Frontal cortex (tissue), 4 donors: ENCODE data around the gene ANKMY1. TPM values are rescaled to one million over a fixed set of nuclear protein-coding genes. Genes with fewer than 3 reads are reported as not detected.

Experiments
- DNase-seq, 2 donors: peaks; one replicate each; pipeline ENCODE4 v3.0.0; 2012; ENCODE audit warnings: low spot score in 2 of 2
- FAIRE-seq: peaks from 2 replicates; lab custom pipeline; 2012; peaks lifted over from hg19 to GRCh38; lab: Jason Lieb, UNC
- total RNA-seq: library from RNA; depleted of rRNA; stranded (reverse); fragments of >200 nt; gene quantifications from one replicate; pipeline ENCODE4 v1.2.3, GENCODE V29; 2014
- donor health status: control.
- donor health status: control.
- donor health status: control.

Gene ANKMY1
- total RNA-seq, 1 donor from 2014 or later: 4.9 TPM

DNA sequence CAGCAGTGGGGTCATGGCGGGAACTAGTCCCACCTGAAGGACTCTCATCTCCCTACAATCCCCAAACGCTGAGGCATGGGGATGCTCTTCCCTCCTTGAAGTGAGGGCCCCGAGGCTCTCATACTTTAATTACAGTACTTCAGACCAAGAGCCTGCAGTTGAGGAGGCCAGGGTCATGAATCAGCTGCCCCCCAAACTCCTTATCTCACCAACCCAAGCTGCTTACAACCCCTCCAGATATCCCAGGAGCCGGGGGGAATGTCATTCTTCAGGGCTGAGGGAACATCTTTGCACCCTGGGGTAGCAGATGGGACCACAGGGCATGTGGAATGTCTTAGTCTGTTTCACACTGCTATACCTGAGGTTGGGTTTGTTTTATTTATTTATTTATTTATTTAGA is 26.0 kb upstream of the ANKMY1 start:
- FAIRE-seq: no peak

DNA sequence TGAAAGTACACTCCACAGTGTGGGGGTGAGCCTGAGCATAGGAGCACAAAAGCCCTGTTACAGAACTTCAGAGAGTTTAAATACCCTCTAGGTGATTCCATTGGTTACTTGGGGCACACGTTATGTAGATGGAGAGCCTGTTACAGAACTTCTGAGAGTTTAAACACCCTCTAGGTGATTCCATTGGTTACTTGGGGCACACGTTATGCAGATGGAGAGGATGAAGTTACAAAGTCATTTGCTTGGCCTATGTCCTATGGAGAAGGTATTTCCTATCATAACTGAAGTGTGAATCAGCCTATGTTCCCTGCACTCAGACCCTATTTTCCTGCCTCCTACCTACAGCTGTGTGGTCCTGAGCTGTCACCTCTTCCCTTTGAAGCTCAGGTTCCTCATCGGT is 25.0 kb upstream of the ANKMY1 start:
- FAIRE-seq (no peak), DNase-seq (no peak)

More for the DNA sequence above, 26.0 kb upstream of the ANKMY1 start:
- no peak for DNase-seq

DNA sequence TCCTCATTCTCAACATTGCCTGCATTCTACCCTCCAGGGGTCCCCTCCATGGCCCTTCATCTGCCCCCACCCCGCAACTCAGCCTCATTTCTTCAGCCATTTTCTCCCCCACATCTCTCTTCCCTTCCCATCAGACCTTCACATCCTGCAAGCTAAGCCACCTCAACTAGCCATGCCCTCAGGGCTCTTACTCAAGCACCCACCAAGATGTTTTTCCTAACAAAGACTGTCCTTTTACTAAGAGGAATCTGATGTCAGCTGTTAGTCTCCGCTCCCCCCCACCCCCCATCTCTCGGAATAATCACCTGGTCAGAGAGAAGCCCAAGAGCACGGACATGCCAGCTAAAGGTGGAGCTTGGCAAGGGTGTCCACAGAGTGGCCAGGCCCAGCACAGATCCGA is 24.0 kb upstream of the ANKMY1 start:
- no peak for DNase-seq
- no peak for FAIRE-seq

DNA sequence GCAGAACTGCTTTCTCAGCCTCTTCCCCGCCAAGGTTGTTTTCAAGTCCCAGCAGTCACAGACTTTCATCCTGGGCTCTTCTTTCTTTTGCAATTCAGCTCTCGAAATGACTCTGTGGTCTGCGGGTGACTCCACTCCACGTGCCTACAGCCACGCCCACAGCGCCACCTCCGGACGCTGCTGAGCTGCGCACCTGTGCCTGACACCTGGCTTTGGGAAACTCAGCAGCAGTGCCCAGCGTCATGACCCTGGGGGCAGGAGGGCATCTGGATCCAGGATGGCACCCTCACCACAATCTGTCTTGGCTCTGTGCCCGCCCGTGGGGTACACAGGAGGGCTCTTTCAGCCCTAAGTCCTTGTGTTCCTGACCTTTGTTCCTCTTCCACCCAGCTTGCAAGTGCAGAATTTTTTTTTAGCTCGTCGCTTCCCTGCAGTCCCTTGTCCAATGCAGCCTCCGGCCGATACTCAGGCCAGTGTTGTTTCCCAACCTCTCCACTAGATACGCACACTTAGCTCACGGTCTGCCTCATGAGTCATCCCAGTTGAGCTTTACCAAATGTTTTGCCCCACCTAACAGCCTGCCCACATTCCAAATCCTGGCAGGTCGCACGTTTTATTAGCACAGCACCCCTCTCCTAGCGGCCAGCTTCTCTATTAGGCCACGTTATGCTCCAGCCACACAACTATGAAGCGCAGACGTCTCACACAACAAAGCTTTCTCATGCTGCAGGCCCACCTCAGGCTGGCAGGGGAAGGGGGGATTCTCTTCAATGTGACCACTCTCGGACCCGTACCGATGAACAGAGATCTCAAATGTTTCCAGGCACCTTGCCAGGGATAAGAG is 22.2 kb upstream of the ANKMY1 start:
- no peak for FAIRE-seq
- DNase-seq: no peak

DNA sequence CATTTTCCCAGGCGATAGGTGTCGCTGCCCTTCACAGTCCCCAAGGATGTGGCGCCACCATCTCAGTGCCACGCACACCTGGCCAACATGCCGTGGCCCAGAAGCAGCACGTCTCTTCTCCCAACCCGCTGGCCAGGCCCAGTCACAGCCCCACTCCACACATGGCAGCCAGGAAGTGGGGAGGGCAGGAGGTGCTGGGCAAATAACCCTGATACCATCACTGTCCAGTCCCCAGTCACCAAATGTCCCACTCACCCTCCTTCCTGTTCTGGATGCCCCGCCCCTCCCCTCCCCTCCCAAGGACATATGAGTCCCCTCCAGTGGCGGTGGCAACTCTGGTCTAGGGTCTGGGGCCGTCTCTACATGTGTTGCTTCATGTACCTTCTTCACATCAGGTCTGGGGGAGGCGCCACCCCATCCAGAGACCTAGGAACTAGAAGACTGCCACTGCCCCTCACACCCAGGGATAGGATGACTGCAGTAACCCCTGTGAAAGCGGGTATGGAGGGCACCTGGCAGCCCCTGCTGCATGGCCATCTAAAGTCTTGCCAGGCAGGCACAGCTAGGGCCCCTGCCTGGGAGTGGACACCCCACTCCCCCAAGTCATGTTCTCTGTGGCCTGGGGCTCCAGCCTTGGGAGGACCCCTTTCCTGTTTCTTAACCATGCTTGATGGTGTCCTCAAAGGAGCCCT is 21.4 kb upstream of the ANKMY1 start:
- DNase-seq (no peak), FAIRE-seq (no peak)

DNA sequence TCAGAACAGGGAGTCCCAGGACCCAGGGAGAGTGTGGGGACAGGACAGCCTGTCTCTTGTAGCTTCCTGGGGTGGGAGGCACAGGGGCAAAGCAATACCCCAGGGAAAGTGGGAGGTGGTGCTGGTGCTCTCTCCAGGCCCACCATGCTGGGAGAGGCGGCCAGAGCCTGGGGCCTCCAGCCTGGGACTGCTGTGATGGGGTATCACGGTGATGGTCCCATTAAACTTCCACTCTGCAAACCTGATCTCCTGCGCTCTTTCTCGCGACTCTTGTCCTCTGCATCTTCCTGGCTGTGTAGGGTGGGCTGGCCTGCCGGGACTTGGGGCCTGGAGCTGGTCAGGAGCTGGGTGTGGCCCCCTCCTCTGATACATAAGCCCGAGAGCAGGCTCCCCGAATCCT is 20.7 kb upstream of the ANKMY1 start:
- FAIRE-seq (no peak), DNase-seq (no peak)

DNA sequence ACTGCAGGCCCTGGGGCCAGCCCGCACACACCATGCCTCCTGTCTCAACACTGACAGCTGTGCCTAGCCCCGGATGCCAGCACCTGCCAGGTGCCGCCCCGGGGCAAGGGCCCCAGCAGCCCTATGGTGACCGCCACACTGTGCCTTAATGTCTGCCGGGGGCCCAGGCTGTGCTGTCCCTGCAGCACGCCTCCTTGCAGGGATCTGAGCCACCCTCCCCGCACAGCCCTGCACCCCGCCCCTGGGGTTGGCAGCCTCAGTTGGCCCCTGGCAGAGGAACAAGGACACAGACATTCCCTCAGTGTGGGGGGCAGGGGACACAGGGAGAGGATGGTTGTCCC is 20.3 kb upstream of the ANKMY1 start:
- DNase-seq (no peak), FAIRE-seq (no peak)

DNA sequence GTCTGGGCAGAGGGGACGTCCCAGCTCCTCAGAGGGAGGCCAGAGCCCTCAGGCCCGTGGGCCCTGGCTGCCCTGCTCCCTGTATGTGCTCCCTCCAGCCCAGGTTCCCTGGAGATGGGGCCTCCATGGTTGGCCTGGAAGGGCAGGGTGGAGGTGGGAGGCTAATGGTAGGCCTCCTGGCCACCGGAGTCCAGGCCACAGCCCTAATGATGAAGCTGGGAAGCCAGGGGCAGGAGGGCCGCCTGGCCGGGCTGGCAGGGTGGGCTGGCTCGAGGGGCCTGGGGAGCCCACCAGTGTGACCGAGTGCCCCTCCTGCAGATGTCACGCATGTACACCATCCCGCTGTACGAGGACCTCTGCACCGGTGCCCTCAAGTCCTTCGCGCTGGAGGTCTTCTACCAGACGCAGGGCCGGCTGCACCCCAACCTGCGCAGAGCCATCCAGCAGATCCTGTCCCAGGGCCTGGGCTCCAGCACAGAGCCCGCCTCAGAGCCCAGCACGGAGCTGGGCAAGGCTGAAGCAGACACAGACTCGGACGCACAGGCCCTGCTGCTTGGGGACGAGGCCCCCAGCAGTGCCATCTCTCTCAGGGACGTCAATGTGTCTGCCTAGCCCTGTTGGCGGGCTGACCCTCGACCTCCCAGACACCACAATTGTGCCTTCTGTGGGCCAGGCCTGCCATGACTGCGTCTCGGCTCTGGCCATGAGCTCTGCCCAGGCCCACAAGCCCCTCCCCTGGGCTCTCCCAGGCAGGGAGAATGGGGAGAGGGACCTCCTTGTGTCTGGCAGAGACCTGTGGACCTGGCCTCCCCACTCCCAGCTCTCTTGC is 19.7 kb upstream of the ANKMY1 start:
- FAIRE-seq (no peak), DNase-seq (no peak)

DNA sequence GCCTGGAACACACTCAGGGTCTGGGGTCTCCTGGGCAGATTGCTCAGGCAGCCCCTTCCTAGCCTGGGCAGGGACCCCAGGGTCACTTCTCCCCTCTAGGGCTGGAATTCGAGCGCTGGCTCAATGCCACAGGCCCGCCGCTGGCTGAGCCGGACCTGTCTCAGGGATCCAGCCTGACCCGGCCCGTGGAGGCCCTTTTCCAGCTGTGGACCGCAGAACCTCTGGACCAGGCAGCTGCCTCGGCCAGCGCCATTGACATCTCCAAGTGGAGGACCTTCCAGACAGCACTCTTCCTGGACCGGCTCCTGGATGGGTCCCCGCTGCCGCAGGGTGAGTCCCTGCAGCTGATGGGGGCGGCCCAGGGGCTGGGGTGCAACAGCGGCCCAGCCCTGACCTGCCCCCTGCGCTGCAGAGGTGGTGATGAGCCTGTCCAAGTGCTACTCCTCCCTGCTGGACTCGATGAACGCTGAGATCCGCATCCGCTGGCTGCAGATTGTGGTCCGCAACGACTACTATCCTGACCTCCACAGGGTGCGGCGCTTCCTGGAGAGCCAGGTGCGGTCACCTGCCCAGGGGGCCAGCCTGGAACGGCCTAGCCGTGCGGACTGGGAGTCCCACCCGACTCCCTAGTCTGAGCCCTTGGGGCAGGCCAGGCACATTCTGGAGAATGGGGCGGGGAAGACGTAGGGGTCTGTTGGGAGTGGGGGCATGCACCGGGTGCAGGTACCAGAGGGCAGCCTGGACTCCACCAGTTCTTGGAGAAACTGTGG is 18.8 kb upstream of the ANKMY1 start:
- FAIRE-seq: no peak
- no peak for DNase-seq

DNA sequence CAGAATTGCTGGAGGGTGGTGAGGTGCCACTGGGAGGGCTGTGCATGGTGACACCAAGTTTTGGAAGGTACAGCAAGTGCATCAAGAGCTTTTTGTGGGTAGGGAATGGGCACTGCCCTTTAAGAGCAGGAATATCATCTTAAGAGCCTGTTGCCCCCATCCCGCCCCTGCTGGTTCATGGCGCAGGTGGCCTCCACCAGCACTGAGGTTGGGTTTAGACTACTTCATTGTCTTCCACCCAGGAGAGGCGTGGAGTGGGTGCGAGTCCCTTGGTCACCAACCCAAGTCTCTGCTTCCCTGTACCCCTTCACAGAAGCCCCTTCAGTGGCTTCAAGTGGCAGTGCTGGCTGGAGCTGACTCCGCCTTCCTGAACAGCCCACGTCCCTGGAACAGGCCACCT is 18.2 kb upstream of the ANKMY1 start:
- no peak for FAIRE-seq

DNA sequence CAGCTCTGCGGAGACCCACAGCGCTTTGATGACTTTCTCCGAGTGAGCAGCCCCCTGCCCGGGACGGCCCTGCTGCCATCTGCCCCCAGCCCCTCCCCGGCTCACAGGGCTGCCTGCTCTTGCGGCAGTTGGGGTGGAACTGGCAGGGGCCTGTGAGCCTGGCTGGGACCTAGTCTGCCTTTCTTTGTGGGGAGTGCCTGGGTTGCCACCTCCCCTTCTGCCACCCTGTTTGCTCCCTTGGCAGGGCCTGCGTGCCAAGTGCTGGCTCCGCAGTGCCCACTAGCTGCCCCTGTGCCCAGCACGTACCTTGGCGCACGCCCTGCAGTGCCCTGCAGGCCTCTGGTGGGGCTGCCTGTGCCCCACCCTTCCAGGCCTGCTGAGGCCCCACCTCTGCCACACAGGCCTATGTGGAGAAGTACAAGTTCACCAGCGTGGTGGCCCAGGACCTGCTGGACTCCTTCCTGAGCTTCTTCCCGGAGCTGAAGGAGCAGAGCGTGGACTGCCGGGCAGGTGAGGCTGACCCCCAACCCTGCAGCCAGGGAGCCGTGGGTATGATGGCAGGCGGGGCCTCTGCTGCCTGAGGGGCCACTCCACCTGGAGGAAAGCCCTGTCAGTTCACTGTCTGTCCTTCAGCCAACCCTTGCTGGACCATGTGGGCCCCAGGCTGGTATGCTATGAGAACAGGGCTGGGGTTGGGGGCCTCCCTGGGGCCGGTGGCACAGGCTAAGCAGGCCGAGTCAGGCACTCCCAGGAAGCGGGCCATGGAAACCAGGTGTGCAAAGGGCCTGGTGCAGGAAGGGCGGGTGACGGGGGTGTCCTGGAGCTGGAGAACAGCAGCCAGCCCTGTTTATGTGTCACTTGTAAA is 17.5 kb upstream of the ANKMY1 start:
- DNase-seq (no peak), FAIRE-seq (no peak)

More for the DNA sequence above, 18.2 kb upstream of the ANKMY1 start:
- DNase-seq: no peak

DNA sequence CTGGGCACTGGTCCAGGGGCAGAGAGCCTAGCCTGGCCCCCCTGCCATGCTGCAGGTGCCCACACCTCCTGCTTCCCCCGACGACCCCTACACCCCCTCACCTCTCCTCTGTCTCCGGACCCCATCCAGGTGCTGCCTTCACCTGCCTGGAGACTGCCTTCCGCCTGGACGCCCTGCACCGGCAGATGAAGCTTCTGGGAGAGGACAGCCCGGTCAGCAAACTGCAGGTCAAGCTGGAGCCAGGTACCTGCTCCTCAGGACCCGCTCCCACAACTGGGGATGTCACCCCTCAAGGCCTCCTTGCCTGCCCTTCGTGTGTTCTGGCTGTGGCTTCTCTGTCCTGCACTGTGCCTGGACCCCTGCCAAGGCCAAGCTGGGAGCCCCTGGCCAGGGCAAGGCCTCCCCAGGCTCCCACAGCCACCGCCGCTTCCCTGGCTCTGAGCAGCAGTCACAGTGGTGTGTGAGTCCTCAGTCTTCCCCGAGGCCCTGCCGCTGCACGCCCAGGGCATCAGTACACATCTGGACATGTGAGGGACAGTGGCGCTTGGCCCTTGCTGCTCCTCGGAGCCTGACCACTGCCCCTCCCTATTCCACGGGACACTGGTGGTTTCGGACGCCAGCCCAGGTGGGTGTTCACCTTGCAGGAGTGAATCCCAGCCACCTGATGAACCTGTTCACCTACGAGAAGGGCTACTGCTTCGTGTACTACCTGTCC is 16.8 kb upstream of the ANKMY1 start:
- DNase-seq (no peak), FAIRE-seq (no peak)

DNA sequence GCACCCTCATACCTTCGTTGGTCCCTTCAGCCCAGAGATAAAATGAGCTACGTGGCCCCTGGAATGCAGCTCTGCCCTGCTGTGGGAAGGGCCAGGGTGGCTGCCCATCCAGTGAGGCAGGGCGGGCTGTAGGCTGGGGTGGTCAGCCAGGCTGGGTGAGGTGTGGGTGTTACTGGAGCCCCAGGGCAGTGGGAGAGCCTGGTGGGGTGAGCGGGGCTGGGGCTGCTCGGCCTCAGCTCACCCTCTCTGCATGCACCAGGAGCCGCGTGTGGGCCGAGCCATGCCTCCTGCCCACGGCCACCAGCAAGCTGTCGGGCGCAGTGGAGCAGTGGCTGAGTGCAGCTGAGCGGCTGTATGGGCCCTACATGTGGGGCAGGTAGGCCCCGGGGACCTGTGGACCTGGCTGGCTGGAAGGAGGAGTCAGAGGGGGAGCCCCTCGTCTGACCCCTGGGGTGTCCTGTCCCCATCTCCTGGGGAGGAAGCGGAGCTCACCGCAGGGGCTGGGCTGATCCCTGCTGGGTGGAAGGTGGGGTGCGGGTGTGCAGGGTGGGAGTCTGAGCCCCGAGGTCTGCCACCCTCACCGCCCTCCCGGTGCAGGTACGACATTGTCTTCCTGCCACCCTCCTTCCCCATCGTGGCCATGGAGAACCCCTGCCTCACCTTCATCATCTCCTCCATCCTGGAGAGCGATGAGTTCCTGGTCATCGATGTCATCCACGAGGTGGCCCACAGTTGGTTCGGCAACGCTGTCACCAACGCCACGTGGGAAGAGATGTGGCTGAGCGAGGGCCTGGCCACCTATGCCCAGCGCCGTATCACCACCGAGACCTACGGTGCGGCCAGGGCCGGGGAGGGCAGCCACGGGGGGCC is 16.0 kb upstream of the ANKMY1 start:
- DNase-seq: no peak
- FAIRE-seq: no peak

DNA sequence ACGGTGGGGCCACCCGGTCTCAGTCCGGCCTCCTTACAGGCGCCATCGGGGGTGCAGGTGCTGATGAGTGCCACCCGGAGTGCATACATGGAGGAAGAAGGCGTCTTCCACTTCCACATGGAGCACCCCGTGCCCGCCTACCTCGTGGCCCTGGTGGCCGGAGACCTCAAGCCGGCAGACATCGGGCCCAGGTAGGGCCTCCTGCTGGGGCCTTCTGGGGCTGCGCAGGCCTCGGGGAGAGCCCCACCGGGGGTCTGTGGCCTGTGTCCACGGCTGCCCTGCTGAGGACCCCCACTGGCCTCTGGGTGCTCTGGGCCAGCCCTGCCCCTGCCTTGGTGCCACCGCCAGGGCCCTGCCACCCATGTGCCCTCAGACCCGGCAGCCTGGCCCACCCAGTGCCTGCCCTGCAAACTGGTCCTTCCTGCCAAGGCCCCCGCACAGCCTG is 15.3 kb upstream of the ANKMY1 start:
- DNase-seq: no peak
- FAIRE-seq: no peak

DNA sequence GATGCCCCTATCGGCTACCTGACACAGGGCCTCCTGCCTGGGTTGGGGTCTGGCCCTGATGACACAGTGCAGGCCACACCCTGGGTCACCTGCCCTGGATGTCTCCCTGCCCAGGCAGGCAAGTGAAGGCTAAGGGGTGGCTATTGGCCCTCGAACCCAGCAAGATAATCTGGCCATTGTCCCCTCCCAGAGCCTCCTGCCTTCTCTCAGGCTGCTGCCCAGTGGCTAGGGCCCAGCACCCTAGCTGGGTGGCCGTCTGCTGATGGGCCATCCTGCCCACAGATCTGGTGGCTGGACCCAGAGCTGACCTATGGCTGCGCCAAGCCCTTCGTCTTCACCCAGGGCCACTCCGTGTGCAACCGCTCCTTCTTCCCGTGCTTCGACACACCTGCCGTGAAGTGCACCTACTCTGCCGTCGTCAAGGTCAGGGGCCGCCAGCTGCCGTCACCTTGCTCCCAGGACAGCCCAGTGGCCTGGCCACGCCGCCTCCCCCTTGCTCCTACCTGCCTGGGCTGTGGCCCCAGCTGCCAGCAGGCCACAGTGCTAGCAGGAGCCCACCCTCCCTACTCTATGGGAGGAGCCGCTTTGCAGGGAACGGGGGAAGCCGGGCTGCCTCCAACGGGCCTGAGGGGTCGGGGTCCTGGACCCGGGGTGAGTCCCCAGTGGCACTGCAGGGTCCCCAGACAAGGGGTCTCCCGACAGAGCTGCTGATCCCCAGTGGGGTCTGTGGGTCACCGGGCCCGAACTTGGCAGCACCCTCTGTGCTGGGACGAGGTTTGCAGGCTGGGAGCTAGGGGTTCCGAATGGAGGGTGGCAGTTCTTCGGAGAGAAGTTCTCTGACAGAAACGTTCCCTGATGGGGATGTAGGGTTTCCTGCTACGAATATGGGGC is 14.6 kb upstream of the ANKMY1 start:
- FAIRE-seq: no peak
- DNase-seq: no peak

DNA sequence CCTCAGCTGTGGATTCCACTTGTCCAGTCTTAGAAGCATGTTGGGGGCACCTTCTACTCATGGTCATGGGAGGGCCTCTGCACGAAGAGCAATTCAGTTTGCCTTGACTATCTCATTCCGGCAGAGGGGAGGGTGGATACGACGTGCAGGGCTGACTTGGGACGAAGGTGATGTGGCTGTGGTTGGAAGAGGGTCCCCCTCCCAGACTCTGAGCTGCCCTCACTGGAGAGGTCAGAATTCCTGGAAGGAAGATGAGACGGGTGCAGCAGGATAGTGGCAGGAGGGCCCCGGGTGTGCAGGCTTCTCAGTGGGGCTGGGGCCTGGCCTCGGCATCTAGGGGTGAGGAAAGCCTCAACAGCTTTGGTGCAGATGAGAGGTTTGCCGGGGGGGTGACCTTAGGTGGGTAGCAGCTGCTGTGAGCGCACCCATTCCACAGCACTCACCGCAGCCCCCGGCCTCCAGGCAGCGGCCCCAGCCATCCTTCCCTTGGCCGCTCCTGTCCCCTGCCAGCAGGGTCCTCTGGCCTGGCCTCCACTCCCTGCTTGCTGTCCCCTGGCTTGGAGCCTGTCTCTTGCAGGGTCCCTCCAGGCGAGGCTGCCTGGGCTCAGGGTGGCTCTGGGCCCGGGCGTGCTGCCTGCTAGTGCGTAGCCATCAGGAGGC is 13.7 kb upstream of the ANKMY1 start:
- no peak for DNase-seq

More for the DNA sequence above, 13.7 kb upstream of the ANKMY1 start:
- FAIRE-seq: no peak
